HepG2 (cell line): ENCODE results near the gene PKLR. TPM values are rescaled to one million over a fixed set of nuclear protein-coding genes. Genes with fewer than 3 reads are reported as not detected.

Experiments used
- AFF4 ChIP-seq: sonication (generic); formaldehyde crosslinking; IDR thresholded peaks from 2 replicates; pipeline ENCODE4 v1.4.0; 2020; ENCODE audit warnings: missing genetic modification reagents
- HMG20A ChIP-seq: IDR thresholded peaks from 2 replicates; pipeline ENCODE4 v1.6.1; 2016; ENCODE audit warnings: borderline replicate concordance
- HMGXB4 ChIP-seq, 2 experiments: sonication (generic) in 1 of 2; formaldehyde crosslinking in 1 of 2; IDR thresholded peaks; 2 replicates each; pipeline versions ENCODE4 v1.4.0 to v1.6.1; 2018 to 2020; ENCODE audit warnings: missing genetic modification reagents in 2 of 2, borderline replicate concordance in 1 of 2, low read depth in 1 of 2, mild to moderate bottlenecking in 1 of 2, missing biosample characterization in 1 of 2
- MIXL1 ChIP-seq: IDR thresholded peaks from 2 replicates; pipeline ENCODE4 v1.6.1; 2016
- NFIB ChIP-seq: sonication (generic); formaldehyde crosslinking; IDR thresholded peaks from 2 replicates; pipeline ENCODE4 v1.9.0; 2021; ENCODE audit warnings: missing genetic modification reagents, mild to moderate bottlenecking, borderline replicate concordance
- NR3C1 ChIP-seq: sonication (generic); formaldehyde crosslinking; IDR thresholded peaks from 2 replicates; pipeline ENCODE4 v1.4.0; 2020; ENCODE audit warnings: missing genetic modification reagents
- STAG1 ChIP-seq: sonication (generic); formaldehyde crosslinking; IDR thresholded peaks from 2 replicates; pipeline ENCODE4 v1.4.0; 2020; ENCODE audit warnings: missing genetic modification reagents
- TAF1 ChIP-seq: sonication (generic); formaldehyde crosslinking; IDR thresholded peaks from 2 replicates; pipeline ENCODE4 v1.4.0; 2020; ENCODE audit warnings: missing genetic modification reagents
- TFAP4 ChIP-seq: sonication (generic); IDR thresholded peaks from 2 replicates; pipeline ENCODE4 v1.6.1; 2016; ENCODE audit warnings: low read depth, borderline replicate concordance
- TRAFD1 ChIP-seq: sonication (generic); formaldehyde crosslinking; IDR thresholded peaks from 2 replicates; pipeline ENCODE4 v1.5.1; 2020; ENCODE audit warnings: missing genetic modification reagents, mild to moderate bottlenecking, borderline replicate concordance
- ZEB1 ChIP-seq: IDR thresholded peaks from 2 replicates; pipeline ENCODE4 v1.6.1; 2012; ENCODE audit warnings: mild to moderate bottlenecking, low read depth, inconsistent platforms; ENCODE audit not compliant: insufficient replicate concordance
- ZNF124 ChIP-seq: sonication (generic); formaldehyde crosslinking; IDR thresholded peaks from 2 replicates; pipeline ENCODE4 v1.4.0; 2020; ENCODE audit warnings: missing genetic modification reagents
- ZNF382 ChIP-seq: sonication (generic); formaldehyde crosslinking; IDR thresholded peaks from 2 replicates; pipeline ENCODE4 v1.5.0; 2020; ENCODE audit warnings: missing genetic modification reagents, mild to moderate bottlenecking, borderline replicate concordance
- ZNF577 ChIP-seq: sonication (generic); formaldehyde crosslinking; IDR thresholded peaks from 2 replicates; pipeline ENCODE4 v1.4.0; 2020; ENCODE audit warnings: mild to moderate bottlenecking, low read depth, missing genetic modification reagents, borderline replicate concordance
- ZSCAN31 ChIP-seq: sonication (generic); formaldehyde crosslinking; IDR thresholded peaks from 2 replicates; pipeline ENCODE4 v1.5.0; 2020; ENCODE audit warnings: low read depth, mild to moderate bottlenecking, missing genetic modification reagents
- polyA plus RNA-seq, 8 experiments: library from polyadenylated mRNA; depleted of rRNA in 3 of 8; stranded (reverse) in 7 of 8; unstranded in 1 of 8; fragments of >200 nt; fragmentation: Illumina TruSeq in 4 of 8; extraction: Trizol in 4 of 8; gene quantifications; 2 replicates each; pipeline versions ENCODE4 v1.2.1 to v1.2.3, GENCODE V29; 2011 to 2016; ENCODE audit warnings: low read depth in 4 of 8, missing spikeins in 1 of 8, mixed read lengths in 1 of 8; ENCODE audit not compliant: insufficient read depth in 1 of 8
- total RNA-seq, 5 experiments: library from RNA; depleted of rRNA; stranded (reverse); fragments of >200 nt; fragmentation: Illumina TruSeq; extraction: Trizol; gene quantifications; 2 replicates each; pipeline ENCODE4 v1.2.3, GENCODE V29; 2016; ENCODE audit warnings: low read depth in 1 of 5

PKLR gene
- total and polyA plus RNA-seq, 2 of the 13 experiments (the other 11 are each of a cell fraction or from before 2014, with no cell fraction given), result 10.3 to 29.3 TPM

GRCh38 chr1:155261852-155262673 is 39.2 kb downstream of the PKLR start, which contains the start of gene SCAMP3 (continued):
- TF ChIP-seq NFIB, result no peak
- no peak for TF ChIP-seq HMG20A
- peak; percentile 52; the same call in 1 of the 2 replicates for TF ChIP-seq TFAP4
- TF ChIP-seq TRAFD1, result no peak
- TF ChIP-seq ZNF124, result peak; percentile 84; the same call in 1 of the 2 replicates
- TF ChIP-seq ZEB1, result no peak
- peak; percentile 76; the same call in 1 of the 2 replicates for TF ChIP-seq MIXL1 (CRISPR knock-in tag)
- no peak for TF ChIP-seq NR3C1
- TF ChIP-seq HMGXB4 (CRISPR knock-in tag; IDR thresholded peaks at IDR 0.05; ENCODE audit: borderline replicate concordance in 1 of 2, low read depth in 1 of 2), result peak; percentile 39 to 75; a peak in 2 of 4 replicates
- 0 out of 2 replicates have a peak, but pooled peaks have one; percentile 47 for TF ChIP-seq AFF4
- TF ChIP-seq ZSCAN31, result no peak; the same call in 1 of the 2 replicates
- TF ChIP-seq STAG1, result no peak
- TF ChIP-seq ZNF577, result no peak
- no peak for TF ChIP-seq ZNF382 (CRISPR knock-in tag)
- peak; percentile 84 for TF ChIP-seq TAF1 (CRISPR knock-in tag)
